HepG2 (cell line): ENCODE data around the gene EPB41L2. TPM values are rescaled to one million over a fixed set of nuclear protein-coding genes. Genes with fewer than 3 reads are reported as not detected.

Source experiments
- ATAC-seq: fragments of 200-7000 bp; cut with Tn5 transposase; 3 replicates; pipeline ENCODE4 v1.9.1; 2020; ENCODE audit warnings: mild to moderate bottlenecking, moderate library complexity
- BruUV-seq: library from RNA; stranded (reverse); fragments of 400-500 nt; replicated peaks from 2 replicates; lab custom pipeline; 2021; lab: Mats Ljungman, UMichigan
- CTCF ChIA-PET: fragments of 300-600 bp; formaldehyde crosslinking; extraction: SDS; loops from one replicate; lab custom pipeline; 2021; ENCODE audit warnings: low total read pairs, inconsistent platforms, low intra/inter-chr PET ratio; lab: Yijun Ruan, JAX
- POLR2A ChIA-PET: fragments of 350-600 bp; sonication (Branson Sonifier 250); formaldehyde crosslinking; loops from one replicate; lab custom pipeline; 2020; ENCODE audit warnings: antibody characterized with exemption, inconsistent platforms; lab: Yijun Ruan, JAX
- DNase-seq: peaks from one replicate; pipeline ENCODE4 v3.0.0-alpha.2; 2015; ENCODE audit warnings: low spot score
- FAIRE-seq: peaks from 3 replicates; lab custom pipeline; 2011; peaks lifted over from hg19 to GRCh38; lab: Jason Lieb, UNC
- H2AFZ ChIP-seq: one replicate; pipeline ENCODE4 v1.6.1; 2011; ENCODE audit warnings: low read length, inconsistent platforms
- H3K27ac ChIP-seq: fragments of 300-600 bp; 3 replicates; pipeline ENCODE4 v1.8.0; 2011; ENCODE audit warnings: mixed run types, mild to moderate bottlenecking, mixed read lengths, low read length, inconsistent platforms; ENCODE audit not compliant: insufficient read depth; ENCODE audit errors: extremely low read length
- H3K27me3 ChIP-seq, 2 experiments: fragments of 200-600 bp in 1 of 2; 2 replicates in 1 of 2; 3 replicates in 1 of 2; pipeline versions ENCODE4 v1.6.0 to v1.8.0; 2011; ENCODE audit warnings: low read length in 2 of 2, mild to moderate bottlenecking in 2 of 2, moderate library complexity in 2 of 2, inconsistent platforms in 1 of 2; ENCODE audit not compliant: insufficient read depth in 2 of 2, control insufficient read depth in 1 of 2
- H3K36me3 ChIP-seq, 2 experiments: fragments of 200-600 bp in 1 of 2; replicated peaks in 1 of 2; 2 replicates in 1 of 2; 3 replicates in 1 of 2; pipeline versions ENCODE4 v1.5.1 to v1.8.0; 2011; ENCODE audit warnings: low read length in 2 of 2, inconsistent platforms in 1 of 2; ENCODE audit not compliant: insufficient read depth in 2 of 2, control insufficient read depth in 1 of 2
- H3K4me1 ChIP-seq: 2 replicates; pipeline ENCODE4 v1.5.1; 2012; ENCODE audit warnings: low read length, inconsistent platforms; ENCODE audit not compliant: insufficient read depth
- H3K4me2 ChIP-seq: 2 replicates; pipeline ENCODE4 v1.6.0; 2011; ENCODE audit warnings: low read depth, low read length, inconsistent platforms
- H3K4me3 ChIP-seq, 3 experiments: fragments of 200-600 bp in 1 of 3; sonication (generic), shearing (Covaris generic) in 1 of 3; replicated peaks in 1 of 3; 2 replicates each; pipeline ENCODE4 v1.5.1; 2011 to 2016; ENCODE audit warnings: low read length in 3 of 3, inconsistent platforms in 2 of 3, low read depth in 2 of 3, mild to moderate bottlenecking in 2 of 3, control low read depth in 1 of 3, mixed read lengths in 1 of 3; ENCODE audit not compliant: insufficient read depth in 1 of 3
- H3K79me2 ChIP-seq: one replicate; pipeline ENCODE4 v1.6.1; 2011; ENCODE audit warnings: low read length, inconsistent platforms; ENCODE audit not compliant: insufficient read depth
- H3K9ac ChIP-seq: 2 replicates; pipeline ENCODE4 v1.6.0; 2011; ENCODE audit warnings: mild to moderate bottlenecking, low read depth, low read length, inconsistent platforms; ENCODE audit not compliant: insufficient read depth
- H3K9me3 ChIP-seq: 2 replicates; pipeline ENCODE4 v1.5.1; 2012; ENCODE audit warnings: mild to moderate bottlenecking, low read length
- H4K20me1 ChIP-seq: 2 replicates; pipeline ENCODE4 v1.6.0; 2011; ENCODE audit warnings: inconsistent platforms, mild to moderate bottlenecking, low read length, moderate library complexity; ENCODE audit not compliant: insufficient read depth
- MAFF ChIP-seq: IDR thresholded peaks from 2 replicates; pipeline ENCODE4 v1.6.1; 2011; ENCODE audit warnings: low read depth, low read length, improper control_type of control experiment
- MAFK ChIP-seq, 2 experiments: IDR thresholded peaks in 1 of 2; conservative IDR thresholded peaks in 1 of 2; 2 replicates each; pipeline ENCODE4 v1.6.1; 2011; ENCODE audit warnings: improper control_type of control experiment in 2 of 2, low read length in 2 of 2
- MED8 ChIP-seq: sonication (generic); formaldehyde crosslinking; IDR thresholded peaks from 2 replicates; pipeline ENCODE4 v1.8.1; 2023; ENCODE audit warnings: mild to moderate bottlenecking, missing genetic modification reagents; ENCODE audit not compliant: insufficient replicate concordance
- YY1 ChIP-seq: IDR thresholded peaks from 2 replicates; pipeline ENCODE4 v1.6.1; 2011; ENCODE audit warnings: low read length, low read depth, moderate library complexity, mild to moderate bottlenecking; ENCODE audit not compliant: insufficient read depth, insufficient replicate concordance
- ZBTB38 ChIP-seq: sonication (generic); formaldehyde crosslinking; IDR thresholded peaks from 2 replicates; pipeline ENCODE4 v1.5.1; 2020; ENCODE audit warnings: mild to moderate bottlenecking, missing genetic modification reagents
- WGBS: methylation state at CpG from one replicate; pipeline ENCODE4 v1.1.6; 2017; ENCODE audit warnings: low lambda C conversion rate; 5-methylcytosine and 5-hydroxymethylcytosine counted together
- in situ Hi-C: cut with HindIII; loops from 2 replicates; pipeline ENCODE4 v1.10.0; 2017; ENCODE audit warnings: low pct_unique_long_range_greater_than_20kb; ENCODE audit not compliant: extremely low pct_ligation_motif_present
- intact Hi-C: fragments of 100-400 bp; cut with micrococcal nuclease; formaldehyde crosslinking; loops from one replicate; pipeline ENCODE4 v1.10.0; 2022; ENCODE audit not compliant: unreplicated experiment
- polyA plus RNA-seq, 8 experiments: library from polyadenylated mRNA; depleted of rRNA in 3 of 8; stranded (reverse) in 7 of 8; unstranded in 1 of 8; fragments of >200 nt; fragmentation: Illumina TruSeq in 4 of 8; extraction: Trizol in 4 of 8; gene quantifications; 2 replicates each; pipeline versions ENCODE4 v1.2.1 to v1.2.3, GENCODE V29; 2011 to 2016; ENCODE audit warnings: low read depth in 4 of 8, missing spikeins in 1 of 8, mixed read lengths in 1 of 8; ENCODE audit not compliant: insufficient read depth in 1 of 8
- total RNA-seq, 5 experiments: library from RNA; depleted of rRNA; stranded (reverse); fragments of >200 nt; fragmentation: Illumina TruSeq; extraction: Trizol; gene quantifications; 2 replicates each; pipeline ENCODE4 v1.2.3, GENCODE V29; 2016; ENCODE audit warnings: low read depth in 1 of 5
- TF ChIP-seq, protein P1 (sequence below): sonication (generic); formaldehyde crosslinking; IDR thresholded peaks from 2 replicates; pipeline ENCODE4 v1.8.0; 2022; ENCODE audit warnings: missing genetic modification reagents, mild to moderate bottlenecking, moderate library complexity, borderline replicate concordance

Gene EPB41L2
- total and polyA plus RNA-seq, 2 of the 13 experiments (the other 11 are each of a cell fraction or from before 2014, with no cell fraction given) = 41.7 to 56.4 TPM

GRCh38 chr6:130886966-130887365 lies 176.1 kb downstream of the EPB41L2 start:
- WGBS = 99% methylated on average over 2 of the region's 2 CpGs
- FAIRE-seq = no peak
- in situ Hi-C loops = loop anchor here (5.0 to 10.0 kb wide), 2 partner anchors 230 to 648 kb away; no protein-coding TSS in a partner anchor

More at GRCh38 chr6:130886966-130887365, 176.1 kb downstream of the EPB41L2 start:
- TF ChIP-seq MAFK (conservative IDR thresholded peaks at IDR 0.05 in 1 of 2, IDR thresholded peaks at IDR 0.05 in 1 of 2; ENCODE audit: low read length in 2 of 2) (peak; percentile 94 to 99), ZBTB38 (CRISPR knock-in tag) (no peak), YY1 (no peak), MED8 (no peak), MAFF (peak; percentile 97)
- TF ChIP-seq, protein P1, sequence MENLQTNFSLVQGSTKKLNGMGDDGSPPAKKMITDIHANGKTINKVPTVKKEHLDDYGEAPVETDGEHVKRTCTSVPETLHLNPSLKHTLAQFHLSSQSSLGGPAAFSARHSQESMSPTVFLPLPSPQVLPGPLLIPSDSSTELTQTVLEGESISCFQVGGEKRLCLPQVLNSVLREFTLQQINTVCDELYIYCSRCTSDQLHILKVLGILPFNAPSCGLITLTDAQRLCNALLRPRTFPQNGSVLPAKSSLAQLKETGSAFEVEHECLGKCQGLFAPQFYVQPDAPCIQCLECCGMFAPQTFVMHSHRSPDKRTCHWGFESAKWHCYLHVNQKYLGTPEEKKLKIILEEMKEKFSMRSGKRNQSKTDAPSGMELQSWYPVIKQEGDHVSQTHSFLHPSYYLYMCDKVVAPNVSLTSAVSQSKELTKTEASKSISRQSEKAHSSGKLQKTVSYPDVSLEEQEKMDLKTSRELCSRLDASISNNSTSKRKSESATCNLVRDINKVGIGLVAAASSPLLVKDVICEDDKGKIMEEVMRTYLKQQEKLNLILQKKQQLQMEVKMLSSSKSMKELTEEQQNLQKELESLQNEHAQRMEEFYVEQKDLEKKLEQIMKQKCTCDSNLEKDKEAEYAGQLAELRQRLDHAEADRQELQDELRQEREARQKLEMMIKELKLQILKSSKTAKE (CRISPR knock-in tag) = no peak
- ChIA-PET POLR2A (interaction anchor here (1.3 kb wide), 1 partner anchor 176 kb away, joined by 3 read pairs; the partner anchor contains the start of gene EPB41L2), CTCF (interaction anchor here (1.4 to 6.2 kb wide), 2 partner anchors 229 to 647 kb away, joined by 3 to 114 read pairs; no protein-coding TSS in a partner anchor)
- Histone ChIP-seq H2AFZ (no peak overlapping the region), H3K36me3 (peaks cover 8 to 49% of the 10 kb centered on the region in 2 experiments), H3K4me2 (no peak overlapping the region), H3K79me2 (no peaks in the 10 kb centered on the region), H3K9ac (no peak overlapping the region), H3K4me1 (peaks cover 5% of the 10 kb centered on the region; the same call in 1 of the 2 replicates), H3K27ac (no peak overlapping the region), H4K20me1 (no peaks in the 10 kb centered on the region), H3K9me3 (no peaks in the 10 kb centered on the region), H3K27me3 (no peaks in the 10 kb centered on the region), H3K4me3 (no peak overlapping the region)
- BruUV-seq = no TSS peak
- ATAC-seq (no peak), DNase-seq (no peak)
- intact Hi-C loops = loop anchor here (5.0 to 10.0 kb wide), 2 partner anchors 45 to 308 kb away; no protein-coding TSS in a partner anchor
